Measurements from ENCODE around the gene TNRC6C. TPM values are rescaled to one million over a fixed set of nuclear protein-coding genes. Genes with fewer than 3 reads are reported as not detected.

The TNRC6C gene
- total and polyA plus RNA-seq, 2 experiments from 2014 or later = 10.1 to 16.6 TPM

DNA sequence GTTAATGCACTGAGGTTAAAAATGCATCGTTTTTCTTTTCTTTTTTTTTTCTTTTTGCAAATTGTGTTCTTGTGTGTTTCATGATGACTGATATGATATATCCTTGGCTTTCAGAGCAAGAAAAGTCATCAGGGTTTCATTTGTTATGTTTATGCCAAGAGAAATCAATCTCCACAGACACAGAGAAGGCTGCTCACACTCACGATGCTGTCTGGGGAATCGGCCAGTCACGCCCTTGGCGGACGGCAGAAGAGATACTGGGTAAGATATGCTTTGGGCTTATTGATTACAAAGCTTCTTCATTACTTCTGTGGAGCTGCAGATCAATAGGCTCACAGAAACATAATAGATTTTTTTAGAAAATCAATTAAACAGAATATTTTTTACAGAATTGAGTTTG is 42.2 kb upstream of the TNRC6C start:
- Histone ChIP-seq H3K4me3 (no peak overlapping the region), H3F3A (replicated peaks; ENCODE audit: low read depth) (0 out of 2 replicates have a peak, but pooled peaks cover 3% of the 10 kb centered on the region), H3K9me2 (ENCODE audit: insufficient read depth) (peaks cover 3% of the 10 kb centered on the region; the same call in 1 of the 2 replicates), H3K4me2 (no peak overlapping the region), H3K36me3 (ENCODE audit: insufficient read depth) (no peaks in the 10 kb centered on the region), H4K20me1 (replicated peaks; ENCODE audit: insufficient read depth) (no peaks in the 10 kb centered on the region), H3K4me1 (ENCODE audit: insufficient read depth) (peaks cover 33% of the 10 kb centered on the region), H3K27me3 (ENCODE audit: insufficient read depth) (no peaks in the 10 kb centered on the region), H2AFZ (no peak overlapping the region), H3K27ac (ENCODE audit: low read depth) (no peak overlapping the region), H3K79me2 (replicated peaks; ENCODE audit: insufficient read depth) (no peaks in the 10 kb centered on the region)
- no peak for ATAC-seq
- DNase-seq (ENCODE audit: low spot score) = no peak
- Mint-ChIP-seq H3K4me3 (no peak overlapping the region), H3K27me3 (ENCODE audit: insufficient read depth, low read depth, poor library complexity) (peaks cover 14% of the 10 kb centered on the region), H3K27ac (no peak overlapping the region), H3K36me3 (ENCODE audit: low read depth) (peaks cover 7% of the 10 kb centered on the region), H3K4me1 (peaks cover 30% of the 10 kb centered on the region), H3K9me3 (peaks cover 12% of the 10 kb centered on the region)
- TF ChIP-seq EZH2 (IDR thresholded peaks at IDR 0.05; ENCODE audit: low read depth, unreplicated experiment) (no peak), EZH2phosphoT487 (IDR thresholded peaks at IDR 0.05; ENCODE audit: unreplicated experiment) (no peak), STAT1 (IDR thresholded peaks at IDR 0.05; ENCODE audit: unreplicated experiment) (no peak)
- TF ChIP-seq, protein P1, sequence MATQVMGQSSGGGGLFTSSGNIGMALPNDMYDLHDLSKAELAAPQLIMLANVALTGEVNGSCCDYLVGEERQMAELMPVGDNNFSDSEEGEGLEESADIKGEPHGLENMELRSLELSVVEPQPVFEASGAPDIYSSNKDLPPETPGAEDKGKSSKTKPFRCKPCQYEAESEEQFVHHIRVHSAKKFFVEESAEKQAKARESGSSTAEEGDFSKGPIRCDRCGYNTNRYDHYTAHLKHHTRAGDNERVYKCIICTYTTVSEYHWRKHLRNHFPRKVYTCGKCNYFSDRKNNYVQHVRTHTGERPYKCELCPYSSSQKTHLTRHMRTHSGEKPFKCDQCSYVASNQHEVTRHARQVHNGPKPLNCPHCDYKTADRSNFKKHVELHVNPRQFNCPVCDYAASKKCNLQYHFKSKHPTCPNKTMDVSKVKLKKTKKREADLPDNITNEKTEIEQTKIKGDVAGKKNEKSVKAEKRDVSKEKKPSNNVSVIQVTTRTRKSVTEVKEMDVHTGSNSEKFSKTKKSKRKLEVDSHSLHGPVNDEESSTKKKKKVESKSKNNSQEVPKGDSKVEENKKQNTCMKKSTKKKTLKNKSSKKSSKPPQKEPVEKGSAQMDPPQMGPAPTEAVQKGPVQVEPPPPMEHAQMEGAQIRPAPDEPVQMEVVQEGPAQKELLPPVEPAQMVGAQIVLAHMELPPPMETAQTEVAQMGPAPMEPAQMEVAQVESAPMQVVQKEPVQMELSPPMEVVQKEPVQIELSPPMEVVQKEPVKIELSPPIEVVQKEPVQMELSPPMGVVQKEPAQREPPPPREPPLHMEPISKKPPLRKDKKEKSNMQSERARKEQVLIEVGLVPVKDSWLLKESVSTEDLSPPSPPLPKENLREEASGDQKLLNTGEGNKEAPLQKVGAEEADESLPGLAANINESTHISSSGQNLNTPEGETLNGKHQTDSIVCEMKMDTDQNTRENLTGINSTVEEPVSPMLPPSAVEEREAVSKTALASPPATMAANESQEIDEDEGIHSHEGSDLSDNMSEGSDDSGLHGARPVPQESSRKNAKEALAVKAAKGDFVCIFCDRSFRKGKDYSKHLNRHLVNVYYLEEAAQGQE (IDR thresholded peaks at IDR 0.05; ENCODE audit: unreplicated experiment) = no peak
- TF ChIP-seq, protein P2, sequence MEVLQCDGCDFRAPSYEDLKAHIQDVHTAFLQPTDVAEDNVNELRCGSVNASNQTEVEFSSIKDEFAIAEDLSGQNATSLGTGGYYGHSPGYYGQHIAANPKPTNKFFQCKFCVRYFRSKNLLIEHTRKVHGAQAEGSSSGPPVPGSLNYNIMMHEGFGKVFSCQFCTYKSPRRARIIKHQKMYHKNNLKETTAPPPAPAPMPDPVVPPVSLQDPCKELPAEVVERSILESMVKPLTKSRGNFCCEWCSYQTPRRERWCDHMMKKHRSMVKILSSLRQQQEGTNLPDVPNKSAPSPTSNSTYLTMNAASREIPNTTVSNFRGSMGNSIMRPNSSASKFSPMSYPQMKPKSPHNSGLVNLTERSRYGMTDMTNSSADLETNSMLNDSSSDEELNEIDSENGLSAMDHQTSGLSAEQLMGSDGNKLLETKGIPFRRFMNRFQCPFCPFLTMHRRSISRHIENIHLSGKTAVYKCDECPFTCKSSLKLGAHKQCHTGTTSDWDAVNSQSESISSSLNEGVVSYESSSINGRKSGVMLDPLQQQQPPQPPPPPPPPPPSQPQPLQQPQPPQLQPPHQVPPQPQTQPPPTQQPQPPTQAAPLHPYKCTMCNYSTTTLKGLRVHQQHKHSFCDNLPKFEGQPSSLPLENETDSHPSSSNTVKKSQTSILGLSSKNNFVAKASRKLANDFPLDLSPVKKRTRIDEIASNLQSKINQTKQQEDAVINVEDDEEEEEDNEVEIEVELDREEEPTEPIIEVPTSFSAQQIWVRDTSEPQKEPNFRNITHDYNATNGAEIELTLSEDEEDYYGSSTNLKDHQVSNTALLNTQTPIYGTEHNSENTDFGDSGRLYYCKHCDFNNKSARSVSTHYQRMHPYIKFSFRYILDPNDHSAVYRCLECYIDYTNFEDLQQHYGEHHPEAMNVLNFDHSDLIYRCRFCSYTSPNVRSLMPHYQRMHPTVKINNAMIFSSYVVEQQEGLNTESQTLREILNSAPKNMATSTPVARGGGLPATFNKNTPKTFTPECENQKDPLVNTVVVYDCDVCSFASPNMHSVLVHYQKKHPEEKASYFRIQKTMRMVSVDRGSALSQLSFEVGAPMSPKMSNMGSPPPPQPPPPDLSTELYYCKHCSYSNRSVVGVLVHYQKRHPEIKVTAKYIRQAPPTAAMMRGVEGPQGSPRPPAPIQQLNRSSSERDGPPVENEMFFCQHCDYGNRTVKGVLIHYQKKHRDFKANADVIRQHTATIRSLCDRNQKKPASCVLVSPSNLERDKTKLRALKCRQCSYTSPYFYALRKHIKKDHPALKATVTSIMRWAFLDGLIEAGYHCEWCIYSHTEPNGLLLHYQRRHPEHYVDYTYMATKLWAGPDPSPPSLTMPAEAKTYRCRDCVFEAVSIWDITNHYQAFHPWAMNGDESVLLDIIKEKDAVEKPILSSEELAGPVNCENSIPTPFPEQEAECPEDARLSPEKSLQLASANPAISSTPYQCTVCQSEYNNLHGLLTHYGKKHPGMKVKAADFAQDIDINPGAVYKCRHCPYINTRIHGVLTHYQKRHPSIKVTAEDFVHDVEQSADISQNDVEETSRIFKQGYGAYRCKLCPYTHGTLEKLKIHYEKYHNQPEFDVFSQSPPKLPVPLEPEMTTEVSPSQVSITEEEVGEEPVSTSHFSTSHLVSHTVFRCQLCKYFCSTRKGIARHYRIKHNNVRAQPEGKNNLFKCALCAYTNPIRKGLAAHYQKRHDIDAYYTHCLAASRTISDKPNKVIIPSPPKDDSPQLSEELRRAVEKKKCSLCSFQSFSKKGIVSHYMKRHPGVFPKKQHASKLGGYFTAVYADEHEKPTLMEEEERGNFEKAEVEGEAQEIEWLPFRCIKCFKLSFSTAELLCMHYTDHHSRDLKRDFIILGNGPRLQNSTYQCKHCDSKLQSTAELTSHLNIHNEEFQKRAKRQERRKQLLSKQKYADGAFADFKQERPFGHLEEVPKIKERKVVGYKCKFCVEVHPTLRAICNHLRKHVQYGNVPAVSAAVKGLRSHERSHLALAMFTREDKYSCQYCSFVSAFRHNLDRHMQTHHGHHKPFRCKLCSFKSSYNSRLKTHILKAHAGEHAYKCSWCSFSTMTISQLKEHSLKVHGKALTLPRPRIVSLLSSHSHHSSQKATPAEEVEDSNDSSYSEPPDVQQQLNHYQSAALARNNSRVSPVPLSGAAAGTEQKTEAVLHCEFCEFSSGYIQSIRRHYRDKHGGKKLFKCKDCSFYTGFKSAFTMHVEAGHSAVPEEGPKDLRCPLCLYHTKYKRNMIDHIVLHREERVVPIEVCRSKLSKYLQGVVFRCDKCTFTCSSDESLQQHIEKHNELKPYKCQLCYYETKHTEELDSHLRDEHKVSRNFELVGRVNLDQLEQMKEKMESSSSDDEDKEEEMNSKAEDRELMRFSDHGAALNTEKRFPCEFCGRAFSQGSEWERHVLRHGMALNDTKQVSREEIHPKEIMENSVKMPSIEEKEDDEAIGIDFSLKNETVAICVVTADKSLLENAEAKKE (CRISPR knock-in tag; IDR thresholded peaks at IDR 0.05) = no peak
- TF ChIP-seq, protein P3, sequence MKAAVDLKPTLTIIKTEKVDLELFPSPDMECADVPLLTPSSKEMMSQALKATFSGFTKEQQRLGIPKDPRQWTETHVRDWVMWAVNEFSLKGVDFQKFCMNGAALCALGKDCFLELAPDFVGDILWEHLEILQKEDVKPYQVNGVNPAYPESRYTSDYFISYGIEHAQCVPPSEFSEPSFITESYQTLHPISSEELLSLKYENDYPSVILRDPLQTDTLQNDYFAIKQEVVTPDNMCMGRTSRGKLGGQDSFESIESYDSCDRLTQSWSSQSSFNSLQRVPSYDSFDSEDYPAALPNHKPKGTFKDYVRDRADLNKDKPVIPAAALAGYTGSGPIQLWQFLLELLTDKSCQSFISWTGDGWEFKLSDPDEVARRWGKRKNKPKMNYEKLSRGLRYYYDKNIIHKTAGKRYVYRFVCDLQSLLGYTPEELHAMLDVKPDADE (IDR thresholded peaks at IDR 0.05) = no peak

Measured in GM23338 (cell line).